Skeletal muscle tissue (tissue), 4 donors: ENCODE measurements around the gene MEGF11. TPM values are rescaled to one million over a fixed set of nuclear protein-coding genes. Genes with fewer than 3 reads are reported as not detected.

Experiments used
- H3K27ac ChIP-seq: one replicate; pipeline ENCODE4 v1.7.0; 2013; ENCODE audit warnings: mild to moderate bottlenecking, low read depth, low read length, inconsistent platforms
- H3K27me3 ChIP-seq, 3 donors: one replicate each; pipeline ENCODE4 v1.7.0; 2013; ENCODE audit warnings: low read length in 3 of 3; ENCODE audit not compliant: control insufficient read depth in 3 of 3, insufficient read depth in 3 of 3
- H3K36me3 ChIP-seq, 3 donors: one replicate each; pipeline ENCODE4 v1.7.0; 2013; ENCODE audit warnings: low read length in 3 of 3; ENCODE audit not compliant: control insufficient read depth in 3 of 3, insufficient read depth in 3 of 3
- H3K4me1 ChIP-seq, 3 donors: one replicate each; pipeline ENCODE4 v1.7.0; 2013; ENCODE audit warnings: low read length in 3 of 3, mild to moderate bottlenecking in 3 of 3; ENCODE audit not compliant: control insufficient read depth in 3 of 3, insufficient read depth in 3 of 3
- H3K4me3 ChIP-seq, 3 donors: one replicate each; pipeline ENCODE4 v1.7.0; 2013; ENCODE audit warnings: low read length in 3 of 3
- H3K9ac ChIP-seq, 3 donors: one replicate each; pipeline ENCODE4 v1.7.0; 2013; ENCODE audit warnings: low read length in 3 of 3, mild to moderate bottlenecking in 3 of 3, moderate library complexity in 2 of 3, low read depth in 1 of 3
- H3K9me3 ChIP-seq, 3 donors: one replicate each; pipeline ENCODE4 v1.7.0; 2013; ENCODE audit warnings: low read length in 3 of 3; ENCODE audit not compliant: control insufficient read depth in 3 of 3
- total RNA-seq: library from RNA; depleted of rRNA; stranded (reverse); fragments of >200 nt; gene quantifications from one replicate; pipeline ENCODE4 v1.2.3, GENCODE V29; 2014
- donor health status: Osteomylitis.

Gene MEGF11
- total RNA-seq, 1 donor from 2014 or later: 0.52 TPM

- Histone ChIP-seq H3K36me3 (no peaks in the 10 kb centered on the region), H3K27ac (no peak overlapping the region), H3K4me1 (no peaks in the 10 kb centered on the region), H3K4me3 (no peak overlapping the region), H3K9ac (no peak overlapping the region), H3K9me3 (no peaks in the 10 kb centered on the region), H3K27me3 (peaks cover 0 to 7% (median 6%) of the 10 kb centered on the region in 3 donors)
Observed at GRCh38 chr15:65957451-65957850, 296.1 kb downstream of the MEGF11 start.

DNA sequence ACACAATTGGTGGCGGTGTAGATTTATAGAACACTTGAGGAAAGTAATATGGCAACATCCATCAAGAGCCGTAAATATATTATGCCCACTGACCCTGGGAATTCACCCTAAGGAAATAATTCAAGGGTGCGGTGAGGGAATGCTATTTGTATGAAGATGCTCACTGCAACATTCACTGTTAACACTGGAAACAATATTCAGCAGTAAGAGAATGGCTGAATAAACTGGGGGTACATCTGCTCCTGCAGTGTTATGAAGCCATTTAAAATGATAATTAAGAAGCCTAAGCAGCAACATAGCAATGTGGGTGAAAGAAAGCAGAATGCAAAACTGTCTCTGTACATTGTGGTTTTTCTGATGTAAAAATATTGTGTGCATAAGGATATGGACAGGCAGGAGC lies 296.7 kb downstream of the MEGF11 start:
- no peak overlapping the region for H3K9ac ChIP-seq
- no peaks in the 10 kb centered on the region for H3K4me1 ChIP-seq
- no peaks in the 10 kb centered on the region for H3K9me3 ChIP-seq
- no peak overlapping the region for H3K4me3 ChIP-seq
- peaks cover 0 to 7% (median 7%) of the 10 kb centered on the region in 3 donors for H3K27me3 ChIP-seq
- H3K36me3 ChIP-seq: no peaks in the 10 kb centered on the region
- no peak overlapping the region for H3K27ac ChIP-seq

GRCh38 chr15:65956307-65956706 lies 297.2 kb downstream of the MEGF11 start:
- Histone ChIP-seq H3K27ac (no peak overlapping the region), H3K4me3 (no peak overlapping the region)

GRCh38 chr15:65954289-65954741 lies 299.2 kb downstream of the MEGF11 start:
- no peaks in the 10 kb centered on the region for H3K36me3 ChIP-seq
- no peaks in the 10 kb centered on the region for H3K4me1 ChIP-seq
- H3K27me3 ChIP-seq: peaks cover 0 to 10% (median 6%) of the 10 kb centered on the region in 3 donors
- no peak overlapping the region for H3K4me3 ChIP-seq
- no peak overlapping the region for H3K9ac ChIP-seq
- H3K9me3 ChIP-seq: no peaks in the 10 kb centered on the region
- H3K27ac ChIP-seq: no peak overlapping the region

More at GRCh38 chr15:65956307-65956706, 297.2 kb downstream of the MEGF11 start:
- H3K9me3 ChIP-seq: no peaks in the 10 kb centered on the region
- peaks cover 0 to 7% (median 4%) of the 10 kb centered on the region in 3 donors for H3K27me3 ChIP-seq
- no peaks in the 10 kb centered on the region for H3K36me3 ChIP-seq
- H3K9ac ChIP-seq: no peak overlapping the region
- no peaks in the 10 kb centered on the region for H3K4me1 ChIP-seq

DNA sequence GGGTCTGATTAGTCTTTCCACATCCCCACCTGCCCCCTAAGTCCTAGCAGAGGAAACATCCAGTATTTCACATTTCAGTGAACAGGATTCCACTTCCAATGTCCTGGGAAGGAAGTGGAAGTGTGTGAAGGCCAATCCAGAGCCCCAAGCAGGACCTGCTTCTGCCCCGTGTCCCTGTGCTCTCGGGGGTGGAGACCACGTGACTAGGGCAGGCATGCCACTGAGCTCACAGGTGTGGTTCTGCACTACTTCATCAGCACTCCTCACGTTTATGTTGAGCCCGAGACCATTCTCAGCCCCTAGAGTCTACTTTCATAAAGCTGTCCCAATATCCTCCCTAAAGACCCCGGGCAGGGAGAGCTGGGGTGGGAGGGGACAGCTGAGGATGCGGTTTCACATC lies 299.9 kb downstream of the MEGF11 start:
- Histone ChIP-seq H3K9ac (no peak overlapping the region), H3K27me3 (peaks cover 0 to 10% (median 6%) of the 10 kb centered on the region in 3 donors), H3K9me3 (no peaks in the 10 kb centered on the region), H3K4me1 (no peaks in the 10 kb centered on the region), H3K27ac (no peak overlapping the region), H3K36me3 (no peaks in the 10 kb centered on the region), H3K4me3 (no peak overlapping the region)

DNA sequence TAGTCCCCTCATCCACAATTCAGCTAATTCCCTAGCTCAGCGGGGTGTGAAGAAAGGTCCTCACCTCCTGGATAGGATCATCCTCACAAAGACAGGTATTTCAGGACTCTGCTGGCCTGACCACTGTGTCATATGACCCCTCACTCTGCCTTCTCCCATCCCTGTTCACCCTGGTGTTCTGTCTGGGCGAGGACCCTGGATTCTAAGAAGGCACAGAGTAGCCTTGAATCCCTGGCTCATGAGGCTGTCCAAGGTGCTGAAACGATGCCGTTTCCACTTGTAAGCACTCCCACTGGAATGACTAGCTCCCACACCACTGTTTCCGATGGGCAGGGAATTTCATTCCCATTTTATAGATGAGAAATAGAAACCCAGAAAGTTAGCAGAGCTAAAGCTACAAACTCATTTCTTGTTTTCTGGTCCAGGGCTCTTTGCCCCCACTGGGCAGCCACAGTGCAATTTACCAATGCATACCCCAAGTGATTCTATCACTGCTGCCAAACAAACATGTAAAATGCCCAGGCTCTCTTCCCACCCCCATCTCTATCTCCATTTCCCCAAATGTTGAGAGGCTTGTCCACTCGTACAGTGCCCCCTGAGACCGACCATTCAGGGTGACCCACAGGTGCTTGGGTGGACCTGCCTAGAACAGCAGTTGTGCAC lies 301.0 kb downstream of the MEGF11 start:
- Histone ChIP-seq H3K27me3 (peaks cover 0 to 10% (median 6%) of the 10 kb centered on the region in 3 donors), H3K27ac (no peak overlapping the region), H3K9me3 (no peaks in the 10 kb centered on the region), H3K9ac (no peak overlapping the region), H3K36me3 (no peaks in the 10 kb centered on the region), H3K4me1 (no peaks in the 10 kb centered on the region), H3K4me3 (no peak overlapping the region)

GRCh38 chr15:65951007-65951406 lies 302.5 kb downstream of the MEGF11 start:
- peaks cover 0 to 12% (median 6%) of the 10 kb centered on the region in 3 donors for H3K27me3 ChIP-seq

DNA sequence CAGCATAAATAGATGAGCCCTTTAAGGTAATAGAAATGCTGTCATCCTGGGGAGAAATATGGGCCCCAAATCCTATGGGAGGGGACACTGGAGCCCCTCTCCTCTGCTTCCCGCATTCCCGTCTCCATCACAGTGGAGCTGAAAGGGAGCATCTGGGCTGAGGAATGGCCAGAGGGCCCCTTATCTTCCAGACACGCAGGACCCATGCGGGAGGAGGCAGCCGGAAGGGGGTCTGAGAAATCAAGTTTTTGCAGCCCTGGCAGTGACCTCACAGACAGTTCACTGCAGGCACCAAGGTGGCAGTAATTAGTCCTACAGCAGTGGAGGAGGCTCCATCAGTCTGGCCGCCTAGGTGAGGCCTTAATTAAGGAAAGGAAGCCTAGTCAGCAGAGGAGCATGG lies 304.1 kb downstream of the MEGF11 start:
- Histone ChIP-seq H3K4me1 (no peaks in the 10 kb centered on the region), H3K27ac (no peak overlapping the region), H3K27me3 (peaks cover 0 to 12% (median 6%) of the 10 kb centered on the region in 3 donors), H3K9ac (no peak overlapping the region), H3K36me3 (no peaks in the 10 kb centered on the region), H3K4me3 (no peak overlapping the region), H3K9me3 (no peaks in the 10 kb centered on the region)

More at GRCh38 chr15:65951007-65951406, 302.5 kb downstream of the MEGF11 start:
- Histone ChIP-seq H3K27ac (no peak overlapping the region), H3K36me3 (no peaks in the 10 kb centered on the region), H3K9me3 (no peaks in the 10 kb centered on the region), H3K4me1 (no peaks in the 10 kb centered on the region), H3K4me3 (no peak overlapping the region), H3K9ac (no peak overlapping the region)

DNA sequence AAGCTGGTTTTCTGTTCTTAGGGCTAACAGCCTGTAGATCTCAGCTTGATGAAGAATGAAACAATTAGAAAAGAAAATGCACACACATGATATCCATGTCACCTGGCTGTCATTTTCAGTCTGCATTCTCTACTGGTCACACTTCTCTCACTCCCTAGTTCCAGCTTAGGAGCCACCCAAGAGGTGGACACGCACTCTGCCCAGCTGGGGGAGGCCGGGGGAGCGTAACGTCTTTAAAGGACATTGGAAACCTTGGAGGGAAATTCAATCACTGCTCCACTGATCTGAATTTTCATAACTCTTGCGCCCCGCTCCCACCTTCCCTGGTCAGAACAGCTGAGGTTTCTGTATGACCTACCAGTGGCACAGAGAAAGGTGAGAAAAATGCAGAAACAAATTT lies 304.5 kb downstream of the MEGF11 start:
- H3K4me1 ChIP-seq: no peaks in the 10 kb centered on the region
- no peak overlapping the region for H3K4me3 ChIP-seq
- H3K27me3 ChIP-seq: peaks cover 0 to 12% (median 9%) of the 10 kb centered on the region in 3 donors
- H3K27ac ChIP-seq: no peak overlapping the region
- no peaks in the 10 kb centered on the region for H3K9me3 ChIP-seq
- H3K36me3 ChIP-seq: no peaks in the 10 kb centered on the region
- H3K9ac ChIP-seq: no peak overlapping the region

DNA sequence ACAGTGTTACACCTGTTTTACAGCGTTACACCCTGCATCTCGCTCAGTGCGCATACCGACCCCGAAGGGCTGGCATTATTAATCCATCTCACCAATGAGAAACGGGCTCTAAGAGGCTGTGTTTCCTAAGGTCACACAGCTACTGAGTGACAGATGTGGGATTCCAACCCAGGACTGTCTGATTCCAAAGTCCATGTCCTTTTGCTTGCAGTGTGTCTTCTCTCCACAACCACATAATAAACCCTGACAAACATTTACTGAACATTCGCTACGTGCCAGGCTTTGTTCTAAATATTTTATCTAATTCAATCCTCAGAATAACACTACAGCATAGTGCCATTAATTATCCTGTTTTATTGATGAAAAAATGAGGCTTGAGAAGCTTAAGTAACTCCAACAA lies 305.2 kb downstream of the MEGF11 start:
- Histone ChIP-seq H3K36me3 (no peaks in the 10 kb centered on the region), H3K27ac (no peak overlapping the region), H3K4me3 (no peak overlapping the region), H3K4me1 (no peaks in the 10 kb centered on the region), H3K9me3 (no peaks in the 10 kb centered on the region), H3K27me3 (peaks cover 0 to 12% (median 9%) of the 10 kb centered on the region in 3 donors), H3K9ac (no peak overlapping the region)
